Esophagus squamous epithelium (tissue), 4 donors: Measurements from ENCODE around the gene CERT1.

Experiments
- POLR2A ChIP-seq, 4 donors: fragments of 450-650 bp; IDR thresholded peaks; one replicate each; pipeline ENCODE4 v1.6.1; 2017; ENCODE audit warnings: antibody characterized with exemption in 4 of 4, mild to moderate bottlenecking in 4 of 4, moderate library complexity in 3 of 4
- TF ChIP-seq, protein P1 (sequence below), 6 experiments: fragments of 450-650 bp in 4 of 6; fragments of 200-600 bp in 2 of 6; sonication (generic) in 2 of 6; IDR thresholded peaks; one replicate each; pipeline ENCODE4 v1.5.1; 2016 to 2019; ENCODE audit warnings: antibody characterized with exemption in 6 of 6, mild to moderate bottlenecking in 4 of 6, moderate library complexity in 4 of 6

DNA sequence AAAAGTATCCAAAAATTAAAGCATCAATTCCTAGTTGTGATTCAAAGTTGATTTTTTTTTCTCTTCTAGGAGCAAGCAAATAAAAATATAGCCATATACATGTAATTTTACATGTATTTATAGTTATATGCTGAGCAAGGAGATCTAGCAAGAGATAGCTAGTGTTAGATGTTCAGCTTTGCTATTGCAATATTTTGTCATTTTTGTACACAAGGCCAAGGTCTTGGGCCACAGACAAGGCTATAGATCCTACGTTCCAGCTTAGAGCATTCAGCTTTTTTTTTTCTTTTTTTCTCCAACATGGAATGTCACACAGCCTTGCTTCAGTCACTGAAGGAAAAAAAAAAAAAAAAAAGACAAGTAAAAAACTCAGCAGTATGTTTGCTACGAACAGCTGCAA is 137.6 kb downstream of the CERT1 start:
- TF ChIP-seq, protein P1, sequence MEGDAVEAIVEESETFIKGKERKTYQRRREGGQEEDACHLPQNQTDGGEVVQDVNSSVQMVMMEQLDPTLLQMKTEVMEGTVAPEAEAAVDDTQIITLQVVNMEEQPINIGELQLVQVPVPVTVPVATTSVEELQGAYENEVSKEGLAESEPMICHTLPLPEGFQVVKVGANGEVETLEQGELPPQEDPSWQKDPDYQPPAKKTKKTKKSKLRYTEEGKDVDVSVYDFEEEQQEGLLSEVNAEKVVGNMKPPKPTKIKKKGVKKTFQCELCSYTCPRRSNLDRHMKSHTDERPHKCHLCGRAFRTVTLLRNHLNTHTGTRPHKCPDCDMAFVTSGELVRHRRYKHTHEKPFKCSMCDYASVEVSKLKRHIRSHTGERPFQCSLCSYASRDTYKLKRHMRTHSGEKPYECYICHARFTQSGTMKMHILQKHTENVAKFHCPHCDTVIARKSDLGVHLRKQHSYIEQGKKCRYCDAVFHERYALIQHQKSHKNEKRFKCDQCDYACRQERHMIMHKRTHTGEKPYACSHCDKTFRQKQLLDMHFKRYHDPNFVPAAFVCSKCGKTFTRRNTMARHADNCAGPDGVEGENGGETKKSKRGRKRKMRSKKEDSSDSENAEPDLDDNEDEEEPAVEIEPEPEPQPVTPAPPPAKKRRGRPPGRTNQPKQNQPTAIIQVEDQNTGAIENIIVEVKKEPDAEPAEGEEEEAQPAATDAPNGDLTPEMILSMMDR (IDR thresholded peaks at IDR 0.05) = no peak
- TF ChIP-seq POLR2A (IDR thresholded peaks at IDR 0.05) = no peak
